ENCODE measurements around the gene CNOT3.
A peak's percentile ranks its signal among the peaks of the same experiment; 100 is the strongest.

Gene CNOT3

DNA sequence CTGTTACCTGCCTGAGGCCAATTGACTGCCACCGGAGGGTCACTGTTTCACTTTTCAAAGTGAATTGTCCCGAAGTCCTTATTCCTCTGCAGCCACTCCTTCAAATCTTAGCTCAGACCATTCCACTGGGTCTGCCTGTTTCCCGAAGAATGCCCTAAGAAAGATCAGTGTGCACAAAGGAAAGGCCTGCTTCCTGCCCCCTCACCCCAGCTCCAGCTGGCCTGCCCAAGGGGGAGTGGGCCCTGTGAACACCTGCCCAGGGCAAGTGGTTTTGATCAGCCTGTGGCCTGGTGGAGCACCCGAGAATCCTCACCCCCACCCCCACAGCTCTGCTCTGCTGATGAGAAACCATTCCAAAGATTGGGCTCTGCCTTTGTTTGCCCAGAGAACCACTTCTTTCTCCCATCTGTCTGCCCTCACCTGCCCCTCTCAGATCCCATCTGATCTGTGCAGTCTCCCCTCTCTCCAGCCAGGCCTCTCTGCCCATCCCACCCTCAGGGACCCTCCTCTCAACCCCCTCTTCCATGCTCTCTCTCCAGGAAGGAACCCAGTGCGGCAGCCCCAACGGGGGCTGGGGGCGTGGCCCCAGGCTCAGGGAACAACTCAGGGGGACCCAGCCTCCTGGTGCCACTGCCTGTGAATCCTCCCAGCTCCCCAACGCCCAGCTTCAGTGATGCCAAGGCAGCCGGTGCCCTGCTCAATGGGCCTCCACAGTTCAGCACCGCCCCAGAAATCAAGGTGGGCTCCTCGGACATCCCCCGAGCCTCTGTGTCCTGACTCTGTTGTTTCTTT lies 11.7 kb downstream of the CNOT3 start:
- DNase-seq (ENCODE audit: low read depth in 4 of 4, low spot score in 1 of 4): no peak

DNA sequence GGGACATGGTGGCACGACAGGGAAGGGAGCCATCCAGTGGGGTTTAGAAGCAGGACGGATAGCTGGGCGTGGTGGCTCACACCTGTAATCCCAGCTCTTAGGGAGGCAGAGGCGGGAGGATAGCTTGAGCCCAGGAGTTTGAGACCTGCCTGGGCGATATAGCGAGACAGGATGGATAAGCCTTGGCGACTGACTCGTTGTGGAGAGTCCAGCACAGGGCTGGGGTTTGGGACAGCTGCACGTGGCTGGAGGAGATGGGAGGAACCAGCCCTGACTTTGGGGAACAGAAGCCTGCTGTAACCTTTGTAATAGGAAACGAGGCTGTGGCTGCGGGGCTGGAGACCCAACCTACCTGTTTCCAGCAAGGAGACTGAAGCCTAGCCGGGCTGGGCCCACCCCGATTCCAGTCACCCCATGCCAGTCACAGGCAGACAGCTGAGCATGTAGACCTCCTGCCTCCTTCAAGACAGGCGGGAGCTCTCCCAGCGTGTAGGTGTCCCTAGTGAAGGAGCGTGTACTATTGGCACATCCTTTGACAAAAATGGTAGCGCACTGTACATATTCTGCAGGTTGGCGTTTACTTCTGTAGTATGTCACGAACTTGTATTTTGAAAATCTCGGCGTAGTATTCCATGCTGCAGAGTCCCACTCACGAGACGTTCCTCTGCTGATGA lies 13.9 kb downstream of the CNOT3 start:
- no peak for DNase-seq (ENCODE audit: low read depth in 4 of 4, low spot score in 1 of 4)

DNA sequence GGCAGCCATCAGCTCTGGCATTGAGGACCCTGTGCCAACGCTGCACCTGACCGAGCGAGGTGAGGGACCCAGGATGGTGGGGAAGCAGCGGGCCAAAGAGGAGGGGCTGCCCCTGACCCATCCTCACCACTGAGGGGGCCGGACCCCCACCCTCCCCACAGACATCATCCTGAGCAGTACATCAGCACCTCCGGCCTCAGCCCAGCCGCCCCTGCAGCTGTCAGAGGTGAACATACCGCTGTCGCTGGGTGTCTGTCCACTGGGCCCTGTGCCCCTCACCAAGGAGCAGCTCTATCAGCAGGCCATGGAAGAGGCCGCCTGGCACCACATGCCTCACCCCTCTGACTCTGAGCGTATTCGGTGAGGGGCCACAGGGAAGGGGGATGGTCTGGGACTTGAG lies 14.7 kb downstream of the CNOT3 start:
- no peak for DNase-seq (ENCODE audit: low read depth in 4 of 4, low spot score in 1 of 4)

DNA sequence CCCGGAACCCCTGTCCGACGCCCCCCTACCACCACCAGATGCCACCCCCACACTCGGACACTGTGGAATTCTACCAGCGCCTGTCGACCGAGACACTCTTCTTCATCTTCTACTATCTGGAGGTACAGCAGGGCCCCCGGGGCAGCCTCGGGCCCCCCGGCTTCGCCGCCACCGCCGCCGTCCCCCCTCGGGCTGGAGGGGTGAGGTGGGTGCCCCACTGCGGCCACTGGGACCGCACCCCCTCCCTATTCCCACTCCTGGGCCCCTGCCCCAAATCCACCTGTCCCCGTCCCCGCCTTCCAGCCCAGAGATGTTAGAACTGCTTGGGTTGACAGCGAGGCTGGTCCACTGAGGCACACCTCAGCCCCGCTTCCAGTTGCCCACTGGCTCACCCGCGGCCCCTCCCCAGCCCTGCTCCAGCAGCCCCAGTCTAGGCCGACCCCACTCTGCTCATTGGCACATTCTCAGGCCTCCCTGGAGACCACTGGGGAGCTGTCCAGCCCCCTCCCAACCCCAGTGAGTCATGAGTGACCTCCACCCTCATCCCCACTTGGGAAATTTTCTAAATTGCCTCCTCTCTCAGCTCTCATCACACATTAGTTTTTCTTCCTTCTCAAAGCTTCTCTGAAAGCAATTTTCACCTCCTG lies 15.4 kb downstream of the CNOT3 start:
- DNase-seq (ENCODE audit: low read depth in 4 of 4, low spot score in 1 of 4): no peak

DNA sequence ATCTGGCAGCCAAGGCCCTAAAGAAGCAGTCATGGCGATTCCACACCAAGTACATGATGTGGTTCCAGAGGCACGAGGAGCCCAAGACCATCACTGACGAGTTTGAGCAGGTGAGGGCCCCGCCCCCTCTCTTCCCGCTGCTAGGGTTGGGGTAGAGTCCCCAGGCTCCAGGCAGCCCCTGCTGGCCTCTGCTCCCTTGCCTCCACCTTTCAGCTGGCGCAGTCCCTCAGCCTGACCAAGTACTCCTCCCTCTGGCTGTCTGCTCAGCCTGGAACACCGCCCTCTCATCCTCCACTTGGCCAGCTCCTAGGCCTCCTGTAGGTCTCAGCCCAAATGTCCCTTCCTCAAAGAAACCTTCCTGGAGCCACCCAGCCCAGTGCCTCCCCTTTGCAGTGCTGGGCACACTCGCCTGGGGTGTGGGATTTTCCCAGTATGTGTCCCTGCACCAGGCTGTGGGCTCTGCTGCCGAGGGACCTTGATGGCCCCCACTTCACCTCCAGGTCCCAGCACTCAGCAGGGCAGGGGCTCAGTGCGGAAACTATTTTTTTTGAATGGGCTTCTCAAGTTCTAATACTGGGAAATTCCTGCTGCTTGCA lies 16.3 kb downstream of the CNOT3 start:
- DNase-seq (ENCODE audit: low read depth in 4 of 4, low spot score in 1 of 4): no peak

DNA sequence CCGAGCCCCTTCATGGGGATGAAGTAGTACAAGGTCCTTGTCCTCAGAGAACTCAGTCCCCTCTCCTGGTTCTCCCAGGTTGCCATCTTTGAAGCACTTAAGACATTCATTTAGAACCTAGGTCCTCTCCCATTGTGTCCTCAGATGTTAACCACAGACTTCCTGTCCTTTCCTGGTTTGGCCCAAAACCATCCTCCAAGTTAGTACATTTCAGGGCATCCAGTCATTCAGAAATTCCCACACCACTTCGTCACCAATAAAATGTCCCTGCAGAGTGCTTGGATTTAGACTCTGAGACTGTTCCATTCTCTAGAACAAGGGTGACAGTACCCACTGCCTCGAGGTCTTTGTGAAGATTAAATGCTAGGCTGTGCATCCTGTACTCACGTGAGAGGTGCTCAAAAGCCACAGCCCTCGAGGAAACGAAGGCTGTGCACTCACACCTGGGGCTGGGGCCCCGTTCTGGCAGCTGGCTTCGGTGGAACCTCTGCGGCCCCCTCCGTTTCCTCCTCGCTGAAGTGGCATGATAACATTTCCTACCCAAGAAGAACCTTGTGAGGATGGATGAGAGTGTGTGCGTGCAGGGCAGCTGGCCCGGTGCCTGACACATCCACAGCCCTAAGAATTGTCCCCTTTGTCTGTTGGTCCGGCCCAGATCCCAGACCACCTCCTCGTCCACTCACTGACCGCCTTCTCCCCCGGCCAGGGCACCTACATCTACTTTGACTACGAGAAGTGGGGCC lies 17.2 kb downstream of the CNOT3 start:
- DNase-seq (ENCODE audit: low read depth in 4 of 4, low spot score in 1 of 4): no peak

DNA sequence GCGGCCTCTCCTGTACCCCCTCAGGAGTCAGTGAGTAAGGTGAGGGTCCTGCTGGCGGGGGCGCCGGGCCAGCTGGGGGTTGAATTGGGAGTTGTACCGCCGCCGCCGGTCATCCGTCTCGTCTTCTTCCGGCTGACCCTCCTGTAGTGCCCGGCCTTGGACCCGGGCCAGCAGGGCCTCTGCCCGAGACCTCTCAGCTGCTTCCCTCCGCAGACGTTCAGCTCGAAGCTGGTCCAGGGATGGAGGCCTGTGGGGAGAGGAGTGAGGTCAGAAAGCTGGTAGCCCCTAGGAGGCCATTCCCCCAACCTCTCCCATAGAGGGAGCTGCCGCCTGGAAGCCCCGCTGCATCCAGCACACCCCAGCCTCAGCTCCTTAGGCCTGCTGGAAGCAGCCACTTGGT lies 18.1 kb downstream of the CNOT3 start:
- no peak for DNase-seq (ENCODE audit: low read depth in 4 of 4, low spot score in 1 of 4)

DNA sequence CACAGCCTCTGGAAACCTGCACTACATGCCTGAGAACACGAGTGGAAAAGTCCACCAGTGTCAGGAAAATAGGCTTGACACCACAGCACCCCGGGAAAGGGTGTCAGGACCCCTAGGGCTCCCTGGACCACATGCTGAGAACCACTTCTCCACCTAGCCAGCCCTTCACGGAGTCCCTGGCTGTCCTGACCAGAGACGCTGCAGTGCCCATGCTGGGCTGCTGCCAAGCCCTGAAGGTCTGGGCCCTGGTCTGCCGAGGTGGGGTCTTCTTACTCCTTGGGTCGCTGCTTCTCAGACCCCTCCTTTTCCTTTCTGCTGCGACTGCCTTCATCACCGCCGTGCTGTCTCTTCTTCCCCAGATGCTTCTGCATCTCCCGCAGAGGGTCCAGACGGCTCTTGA lies 18.9 kb downstream of the CNOT3 start:
- DNase-seq (ENCODE audit: low read depth in 4 of 4, low spot score in 1 of 4): no peak

DNA sequence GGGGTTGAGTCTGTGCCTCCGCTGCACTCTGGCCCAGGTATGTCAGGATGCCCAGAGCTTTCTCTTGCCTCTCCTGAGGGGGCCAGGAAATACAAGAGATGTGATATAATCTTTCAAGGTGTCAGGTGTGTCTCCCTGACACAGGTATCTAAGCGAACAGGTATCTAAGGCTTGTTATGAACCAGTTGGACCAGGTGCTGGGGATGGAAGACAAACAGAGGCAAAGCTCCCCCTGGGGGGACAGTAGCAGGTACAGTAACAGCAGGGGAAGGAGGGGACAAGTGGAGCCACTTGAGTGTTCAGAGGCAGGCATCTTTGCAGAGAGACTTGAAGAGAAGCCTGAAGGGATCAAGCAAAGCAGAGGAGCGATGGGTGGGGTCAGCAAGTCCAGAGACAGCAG lies 19.4 kb downstream of the CNOT3 start:
- no peak for DNase-seq (ENCODE audit: low read depth in 4 of 4, low spot score in 1 of 4)

DNA sequence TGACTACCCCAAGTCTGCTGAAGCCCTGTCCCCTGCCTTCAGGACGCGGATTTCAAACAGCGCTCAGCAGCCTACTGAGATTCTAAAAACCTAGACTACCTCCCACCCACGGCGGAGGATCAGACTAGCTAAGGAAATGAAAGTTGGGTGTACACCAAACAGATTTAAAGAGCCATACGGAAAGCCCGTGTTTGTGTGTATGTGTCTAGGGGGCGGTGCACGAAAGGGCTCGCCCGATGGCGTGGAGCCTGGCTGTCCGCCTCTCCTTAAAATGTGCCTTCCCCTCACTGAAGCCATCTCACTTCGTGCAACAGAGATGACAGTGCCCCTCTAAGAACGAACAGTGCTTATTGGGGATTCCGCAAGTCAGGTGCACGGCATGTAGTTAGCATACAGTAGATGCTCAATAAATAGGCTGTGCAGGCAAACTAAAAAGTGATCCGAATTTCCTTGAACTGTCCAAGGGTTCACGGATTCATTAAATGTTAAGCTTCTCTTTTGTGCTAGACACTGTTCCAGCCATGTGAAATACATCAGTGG lies 21.3 kb downstream of the CNOT3 start:
- DNase-seq (ENCODE audit: low read depth in 4 of 4, low spot score in 1 of 4): peak in 1 of 4 experiments; percentile 26

DNA sequence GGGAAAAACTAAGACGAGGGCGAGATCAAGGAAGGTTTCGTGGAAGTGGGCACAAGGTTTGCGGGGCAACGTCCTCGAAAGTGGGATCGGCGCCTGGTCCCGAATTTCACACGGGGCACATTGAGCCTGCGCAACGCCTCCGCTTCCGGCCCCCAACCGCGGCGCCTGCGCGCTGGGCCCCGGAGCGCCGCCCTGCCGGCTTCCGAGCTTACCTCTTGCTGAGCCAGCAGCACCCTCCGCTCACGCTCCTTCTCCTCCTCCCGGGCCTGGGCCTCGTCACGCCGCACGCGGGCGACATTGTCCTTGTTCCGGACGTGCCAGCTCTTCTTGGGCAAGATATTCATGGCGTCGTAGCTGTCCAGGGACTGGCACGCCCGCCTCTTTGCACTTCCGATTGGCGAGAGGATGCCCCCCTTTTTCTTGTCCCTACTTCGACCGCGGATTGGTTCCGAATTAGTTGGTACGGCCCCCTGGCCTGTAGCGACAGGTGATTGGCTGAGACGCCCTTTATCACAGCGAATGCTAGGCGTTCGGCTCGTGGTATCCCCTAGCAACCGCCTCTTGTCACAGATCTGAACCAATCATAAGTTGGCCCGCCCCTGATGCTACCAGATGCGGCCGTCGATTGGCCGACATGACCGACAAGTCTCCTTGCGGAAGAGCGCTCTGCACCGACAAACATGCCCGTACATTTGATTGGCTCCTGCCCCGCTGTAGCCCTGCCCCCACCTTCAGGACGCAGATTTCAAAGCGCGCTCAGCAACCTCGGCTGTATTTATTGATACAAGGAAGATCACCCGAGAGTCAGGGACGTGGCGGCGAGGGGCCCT lies 22.0 kb downstream of the CNOT3 start, which contains the start of gene LENG1:
TSS of gene LENG1 (minus strand) at position 370 of the 830 bp plus-strand sequence. CDS start at position 344, 26 bp downstream.
- peak; percentile 88 to 97 (median 97) for DNase-seq (ENCODE audit: low read depth in 4 of 4, low spot score in 1 of 4)

DNA sequence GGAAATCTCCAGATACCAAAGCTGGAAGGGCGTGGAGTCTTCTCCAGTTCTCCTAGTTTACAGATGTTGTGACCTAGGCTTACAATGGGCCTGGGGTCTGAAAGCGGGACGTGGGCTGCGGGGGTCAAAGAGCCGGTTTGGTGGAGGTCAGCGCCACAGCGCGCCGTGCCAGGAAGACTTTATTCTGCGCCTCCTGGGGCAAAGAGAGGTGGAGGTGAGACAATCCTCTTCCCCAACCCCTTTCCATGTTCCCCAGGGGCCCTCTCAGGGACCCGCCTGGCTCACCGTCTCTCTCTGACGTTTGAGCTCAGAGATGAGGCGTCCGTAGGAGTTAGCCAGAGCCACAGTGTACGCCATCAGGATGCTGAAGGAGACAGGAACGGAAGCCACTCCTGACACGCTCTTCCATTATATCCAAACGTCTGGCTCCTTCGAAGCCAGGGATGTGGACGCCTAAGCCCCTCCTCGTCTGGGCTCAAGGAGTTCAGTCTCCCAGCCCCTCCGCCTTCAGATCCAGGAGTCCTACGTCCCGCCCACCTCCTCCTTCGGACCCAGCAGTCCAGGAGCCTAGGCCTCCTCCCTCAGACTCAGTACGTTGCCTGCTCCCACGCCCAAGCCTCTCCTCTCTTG lies 22.7 kb downstream of the CNOT3 start:
- no peak for DNase-seq (ENCODE audit: low read depth in 4 of 4, low spot score in 1 of 4)

DNA sequence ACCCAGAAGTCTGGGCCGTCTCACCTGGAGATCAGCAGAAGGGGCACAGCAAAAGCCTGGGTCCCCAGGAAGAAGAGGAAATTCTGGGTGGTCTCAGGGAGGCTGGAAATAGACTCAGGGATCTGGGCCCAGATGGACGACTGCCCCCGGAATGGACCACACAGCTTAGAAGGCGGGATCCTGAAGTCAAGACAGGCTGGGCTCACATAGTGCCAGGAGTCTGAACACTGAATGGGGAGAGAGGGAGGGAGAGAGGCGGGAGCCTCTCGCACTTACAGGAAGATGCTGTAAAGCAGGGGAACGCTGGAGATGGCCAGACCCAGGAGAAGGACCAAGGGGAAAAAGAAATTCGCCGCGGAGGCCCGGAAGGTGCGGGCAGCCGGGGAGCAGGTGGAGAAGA lies 23.3 kb downstream of the CNOT3 start:
- DNase-seq (ENCODE audit: low read depth in 4 of 4, low spot score in 1 of 4): no peak

DNA sequence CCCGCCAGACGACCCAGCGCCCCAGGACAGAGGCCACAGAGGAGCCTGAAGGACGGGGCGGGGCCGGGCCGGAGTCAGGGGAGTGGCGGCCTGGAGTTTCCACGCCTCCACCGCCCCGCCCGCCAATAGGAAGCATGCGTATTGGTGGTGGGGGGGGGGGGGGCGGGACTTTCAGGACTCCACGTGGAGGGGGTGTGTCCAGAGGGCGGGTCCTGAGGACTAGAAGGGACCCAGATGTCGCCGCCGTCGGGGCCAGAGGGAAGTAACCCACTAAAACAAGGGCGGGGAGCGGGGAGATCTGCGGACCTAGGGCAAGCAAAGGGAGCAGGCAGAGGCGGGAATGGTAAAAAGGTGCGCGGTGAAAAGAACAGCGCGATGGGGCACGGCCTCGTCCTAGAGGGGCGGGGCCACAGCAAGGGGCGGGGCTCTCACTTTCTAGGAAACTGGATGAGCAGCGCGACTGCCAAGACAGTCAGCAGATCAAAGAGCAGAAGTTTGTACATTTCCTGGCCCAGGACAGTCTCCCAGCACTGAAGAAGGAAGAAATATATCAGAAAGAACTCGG lies 24.8 kb downstream of the CNOT3 start:
- peak; percentile 59 to 76 (median 68) for DNase-seq (ENCODE audit: low read depth in 4 of 4, low spot score in 1 of 4)

DNA sequence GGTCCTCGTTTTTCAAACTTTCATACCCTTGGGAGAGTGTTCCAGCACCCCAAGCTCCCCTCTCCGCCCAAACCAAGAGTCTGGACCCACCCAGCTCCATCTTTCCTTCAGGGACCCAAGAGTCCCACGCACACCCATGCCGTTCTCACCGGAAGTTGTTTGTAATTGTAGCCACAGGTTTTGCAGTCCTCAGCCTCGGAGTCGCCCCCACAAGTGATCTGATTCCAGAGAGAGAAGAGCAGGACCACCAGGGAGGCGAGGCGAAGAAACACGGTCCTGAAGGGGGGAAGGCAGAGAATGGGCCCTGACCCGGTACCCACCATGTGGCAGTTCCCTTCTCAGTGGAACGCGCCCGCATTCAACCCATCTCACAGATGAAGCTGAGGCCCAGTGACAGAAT lies 25.3 kb downstream of the CNOT3 start:
- DNase-seq (ENCODE audit: low read depth in 4 of 4, low spot score in 1 of 4): no peak

DNA sequence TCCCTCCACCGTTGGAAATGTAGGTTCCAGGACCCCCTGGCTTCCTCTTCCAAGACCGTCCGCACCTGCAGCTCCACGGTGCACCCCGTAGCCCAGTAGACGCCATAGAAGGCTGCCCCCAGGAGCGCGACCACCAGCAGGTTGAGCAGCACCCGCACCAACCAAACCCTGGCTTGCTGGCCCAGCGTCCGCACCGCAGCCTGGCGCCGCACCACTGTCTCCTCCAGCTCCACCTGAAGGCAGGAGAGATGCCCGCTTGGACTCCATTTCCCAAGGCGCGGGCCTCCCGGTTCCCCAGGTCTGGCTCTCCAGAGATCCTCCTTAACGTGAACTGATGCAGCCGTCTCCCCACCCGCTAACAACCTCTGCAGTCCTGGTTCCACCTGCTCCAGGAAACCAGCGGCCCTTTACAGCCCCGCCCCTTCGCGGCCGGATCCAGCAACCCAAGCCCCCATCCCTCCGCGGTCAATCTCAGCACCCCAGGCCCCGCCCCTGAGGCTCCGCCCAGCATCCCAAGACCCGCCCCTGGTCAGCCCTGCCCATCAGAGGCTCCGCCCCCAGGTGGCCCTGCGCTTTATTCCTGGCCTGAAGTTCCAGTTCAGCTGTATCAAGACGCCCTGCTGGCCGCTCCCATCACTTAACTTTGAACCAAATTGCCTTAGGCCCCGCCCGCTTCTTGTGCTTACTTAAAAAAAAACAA lies 27.0 kb downstream of the CNOT3 start:
- peak in 2 of 4 experiments; percentile 14 to 48 for DNase-seq (ENCODE audit: low read depth in 4 of 4, low spot score in 1 of 4)

DNA sequence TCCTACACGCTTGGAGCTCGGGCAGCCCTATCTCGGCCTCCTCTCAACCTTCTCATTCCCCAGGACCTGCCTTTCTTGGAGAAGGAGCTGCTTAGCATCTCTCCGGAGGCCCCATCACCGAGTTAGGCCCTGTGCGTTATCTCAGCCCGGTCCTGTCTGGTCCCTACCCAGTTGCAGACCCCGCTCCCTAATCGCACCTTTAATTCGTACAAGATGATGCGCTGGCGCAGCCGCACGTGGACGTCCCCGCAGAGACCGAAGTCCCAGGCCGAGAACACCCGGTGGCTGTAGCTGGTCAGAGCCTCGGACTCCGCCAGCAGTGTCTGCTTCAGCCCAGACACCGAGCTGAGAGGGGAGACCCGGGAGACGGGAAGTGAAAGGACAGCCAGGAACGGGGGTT lies 27.7 kb downstream of the CNOT3 start:
- DNase-seq (ENCODE audit: low read depth in 4 of 4, low spot score in 1 of 4): no peak

DNA sequence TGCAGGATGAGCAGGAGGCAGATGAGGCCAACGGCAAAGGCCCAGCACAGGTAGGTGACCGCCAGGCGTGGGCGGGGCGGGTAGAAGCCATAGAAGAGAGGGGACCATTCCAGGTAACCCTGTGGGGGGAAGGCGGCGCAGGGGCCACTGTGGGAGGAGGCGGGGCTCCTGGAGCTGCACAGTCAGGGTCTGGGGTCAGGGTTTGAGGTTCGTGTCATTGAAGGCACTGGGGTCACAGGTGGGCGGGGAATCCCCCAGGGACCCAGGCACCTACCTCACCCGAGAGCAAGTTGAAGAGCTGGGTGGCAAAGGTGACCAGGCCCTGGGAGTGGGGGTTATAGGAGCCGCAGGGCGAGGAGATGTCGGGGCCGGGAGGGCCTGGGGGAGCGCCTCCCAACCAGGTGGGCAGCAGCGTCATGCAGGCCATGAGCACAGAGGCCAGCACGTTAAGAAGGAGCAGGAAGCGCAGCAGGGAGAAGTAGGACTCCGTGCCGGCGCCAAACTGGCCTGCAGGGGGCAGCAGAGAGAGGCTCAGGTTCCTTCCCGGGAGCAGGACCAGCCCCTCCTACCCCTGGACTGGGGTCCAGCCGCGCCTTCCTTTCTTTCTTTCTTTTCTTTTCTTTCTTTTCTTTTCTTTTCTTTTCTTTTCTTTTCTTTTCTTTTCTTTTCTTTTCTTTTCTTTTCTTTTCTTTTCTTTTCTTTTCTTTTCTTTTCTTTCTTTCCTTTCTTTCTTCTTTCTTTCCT lies 30.8 kb downstream of the CNOT3 start:
- DNase-seq (ENCODE audit: low read depth in 4 of 4, low spot score in 1 of 4): peak; percentile 83 to 95 (median 90)
